DND-41 (cell line): ENCODE measurements around the gene APBB2.

ENCODE experiments used
- ATAC-seq: fragments of 200-7000 bp; cut with Tn5 transposase; 3 replicates; pipeline ENCODE4 v1.9.1; 2021; ENCODE audit warnings: low read depth; ENCODE audit not compliant: insufficient read depth
- DNase-seq: peaks from one replicate; pipeline ENCODE4 v3.0.0-alpha.2; 2020
- H2AFZ ChIP-seq: 2 replicates; pipeline ENCODE4 v1.6.0; 2012; ENCODE audit warnings: low read depth, low read length
- H3K27ac ChIP-seq: 2 replicates; pipeline ENCODE4 v1.5.1; 2012; ENCODE audit warnings: low read length, inconsistent platforms
- H3K27me3 ChIP-seq: fragments of 200-600 bp; sonication (generic); 2 replicates; pipeline ENCODE4 v1.6.0; 2012; ENCODE audit warnings: low read length, mild to moderate bottlenecking, inconsistent platforms; ENCODE audit not compliant: insufficient read depth, poor library complexity
- H3K36me3 ChIP-seq: 2 replicates; pipeline ENCODE4 v1.5.1; 2012; ENCODE audit warnings: low read length, inconsistent platforms; ENCODE audit not compliant: insufficient read depth
- H3K4me1 ChIP-seq: 2 replicates; pipeline ENCODE4 v1.5.1; 2012; ENCODE audit warnings: mild to moderate bottlenecking, low read length; ENCODE audit not compliant: insufficient read depth
- H3K4me2 ChIP-seq: 2 replicates; pipeline ENCODE4 v1.6.0; 2012; ENCODE audit warnings: mild to moderate bottlenecking, moderate library complexity, low read length, inconsistent platforms; ENCODE audit not compliant: insufficient read depth
- H3K4me3 ChIP-seq, 2 experiments: fragments of 200-600 bp in 1 of 2; shearing (Covaris generic) in 1 of 2; 2 replicates each; pipeline ENCODE4 v1.5.1; 2012 to 2016; ENCODE audit warnings: inconsistent platforms in 2 of 2, low read length in 2 of 2, mild to moderate bottlenecking in 2 of 2, low read depth in 1 of 2, moderate library complexity in 1 of 2
- H3K79me2 ChIP-seq: 2 replicates; pipeline ENCODE4 v1.6.0; 2012; ENCODE audit warnings: low read length, inconsistent platforms; ENCODE audit not compliant: insufficient read depth
- H3K9ac ChIP-seq: 2 replicates; pipeline ENCODE4 v1.6.0; 2012; ENCODE audit warnings: low read depth, mild to moderate bottlenecking, inconsistent platforms, low read length, moderate library complexity
- H3K9me3 ChIP-seq: 2 replicates; pipeline ENCODE4 v1.5.1; 2012; ENCODE audit warnings: low read length, moderate library complexity, mild to moderate bottlenecking, inconsistent platforms; ENCODE audit not compliant: insufficient read depth, severe bottlenecking
- H4K20me1 ChIP-seq: 2 replicates; pipeline ENCODE4 v1.6.0; 2012; ENCODE audit warnings: low read length; ENCODE audit not compliant: insufficient read depth
- EZH2 ChIP-seq: IDR thresholded peaks from 3 replicates; pipeline ENCODE4 v1.6.1; 2012; ENCODE audit warnings: borderline replicate concordance, low read depth, mild to moderate bottlenecking, moderate library complexity, low read length, inconsistent platforms; ENCODE audit not compliant: severe bottlenecking
- TF ChIP-seq, protein P1 (sequence below): IDR thresholded peaks from 2 replicates; pipeline ENCODE4 v1.5.1; 2012; ENCODE audit warnings: borderline replicate concordance, low read length, moderate library complexity, mild to moderate bottlenecking; ENCODE audit not compliant: poor library complexity, severe bottlenecking; ENCODE audit errors: extremely low read depth

The APBB2 gene

GRCh38 chr4:41189666-41190065 lies 24.7 kb downstream of the APBB2 start:
- Histone ChIP-seq H3K9me3 (no peaks in the 10 kb centered on the region), H3K27me3 (no peaks in the 10 kb centered on the region), H3K27ac (no peak overlapping the region), H3K36me3 (no peaks in the 10 kb centered on the region), H4K20me1 (no peaks in the 10 kb centered on the region), H2AFZ (no peak overlapping the region), H3K79me2 (no peaks in the 10 kb centered on the region), H3K4me1 (no peaks in the 10 kb centered on the region), H3K4me3 (no peak overlapping the region), H3K4me2 (no peak overlapping the region), H3K9ac (no peak overlapping the region)
- ATAC-seq (no peak), DNase-seq (no peak)
- TF ChIP-seq, protein P1, sequence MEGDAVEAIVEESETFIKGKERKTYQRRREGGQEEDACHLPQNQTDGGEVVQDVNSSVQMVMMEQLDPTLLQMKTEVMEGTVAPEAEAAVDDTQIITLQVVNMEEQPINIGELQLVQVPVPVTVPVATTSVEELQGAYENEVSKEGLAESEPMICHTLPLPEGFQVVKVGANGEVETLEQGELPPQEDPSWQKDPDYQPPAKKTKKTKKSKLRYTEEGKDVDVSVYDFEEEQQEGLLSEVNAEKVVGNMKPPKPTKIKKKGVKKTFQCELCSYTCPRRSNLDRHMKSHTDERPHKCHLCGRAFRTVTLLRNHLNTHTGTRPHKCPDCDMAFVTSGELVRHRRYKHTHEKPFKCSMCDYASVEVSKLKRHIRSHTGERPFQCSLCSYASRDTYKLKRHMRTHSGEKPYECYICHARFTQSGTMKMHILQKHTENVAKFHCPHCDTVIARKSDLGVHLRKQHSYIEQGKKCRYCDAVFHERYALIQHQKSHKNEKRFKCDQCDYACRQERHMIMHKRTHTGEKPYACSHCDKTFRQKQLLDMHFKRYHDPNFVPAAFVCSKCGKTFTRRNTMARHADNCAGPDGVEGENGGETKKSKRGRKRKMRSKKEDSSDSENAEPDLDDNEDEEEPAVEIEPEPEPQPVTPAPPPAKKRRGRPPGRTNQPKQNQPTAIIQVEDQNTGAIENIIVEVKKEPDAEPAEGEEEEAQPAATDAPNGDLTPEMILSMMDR, result no peak
- no peak for TF ChIP-seq EZH2

DNA sequence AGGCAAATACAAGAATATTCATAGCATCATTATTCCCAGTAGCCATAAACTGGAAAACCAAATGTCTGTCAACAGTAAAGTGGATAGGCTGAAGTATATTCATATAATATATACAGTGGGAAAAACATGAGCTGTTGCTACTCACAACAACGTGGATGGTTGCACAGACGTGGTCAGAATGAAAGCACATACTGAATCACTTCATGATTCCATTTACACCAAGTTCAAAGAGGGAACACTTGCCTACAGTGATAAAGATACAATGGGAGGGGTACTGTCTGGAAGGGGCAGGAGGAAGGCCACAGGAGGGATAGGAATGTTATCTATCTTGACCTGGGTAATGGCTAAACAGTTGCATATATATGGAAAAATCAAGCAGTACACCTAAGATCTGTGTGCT lies 25.3 kb downstream of the APBB2 start:
- no peak overlapping the region for H3K9ac ChIP-seq
- no peaks in the 10 kb centered on the region for H3K36me3 ChIP-seq
- no peak for ATAC-seq
- no peaks in the 10 kb centered on the region for H4K20me1 ChIP-seq
- H3K79me2 ChIP-seq, result no peaks in the 10 kb centered on the region
- no peak overlapping the region for H2AFZ ChIP-seq
- H3K4me3 ChIP-seq, result no peak overlapping the region
- TF ChIP-seq, protein P1, result no peak
- TF ChIP-seq EZH2, result no peak
- H3K9me3 ChIP-seq, result no peaks in the 10 kb centered on the region
- no peak for DNase-seq
- no peak overlapping the region for H3K4me2 ChIP-seq
- H3K27me3 ChIP-seq, result no peaks in the 10 kb centered on the region
- H3K4me1 ChIP-seq, result no peaks in the 10 kb centered on the region
- H3K27ac ChIP-seq, result no peak overlapping the region

- H3K9ac ChIP-seq, result no peak overlapping the region
- H3K9me3 ChIP-seq, result no peaks in the 10 kb centered on the region
- no peak overlapping the region for H2AFZ ChIP-seq
- no peaks in the 10 kb centered on the region for H4K20me1 ChIP-seq
- no peak for DNase-seq
- no peak overlapping the region for H3K4me2 ChIP-seq
- no peak for ATAC-seq
- no peak overlapping the region for H3K4me3 ChIP-seq
- TF ChIP-seq, protein P1, result no peak
- TF ChIP-seq EZH2, result no peak
- H3K4me1 ChIP-seq, result no peaks in the 10 kb centered on the region
- H3K27ac ChIP-seq, result no peak overlapping the region
- no peaks in the 10 kb centered on the region for H3K27me3 ChIP-seq
- no peaks in the 10 kb centered on the region for H3K36me3 ChIP-seq
- no peaks in the 10 kb centered on the region for H3K79me2 ChIP-seq
Observed at GRCh38 chr4:41185614-41186592, 28.4 kb downstream of the APBB2 start.
